OCI-LY7 (cell line): ENCODE results near the gene APLP2.

Source experiments
- CTCF ChIP-seq: fragments of 200-600 bp; sonication (generic); conservative IDR thresholded peaks from 2 replicates; pipeline ENCODE4 v1.5.1; 2014; ENCODE audit warnings: mild to moderate bottlenecking, antibody characterized with exemption, low read length, moderate library complexity, mixed read lengths
- EZH2phosphoT487 ChIP-seq: fragments of 200-600 bp; sonication (generic); IDR thresholded peaks from 2 replicates; pipeline ENCODE4 v1.6.1; 2018; ENCODE audit warnings: low read depth, borderline replicate concordance, mild to moderate bottlenecking, mixed run types, antibody characterized with exemption, low read length, moderate library complexity, mixed read lengths

GRCh38 chr11:130103296-130103814 is 33.7 kb downstream of the APLP2 start:
- TF ChIP-seq EZH2phosphoT487 (no peak), CTCF (no peak)
